GM18505 (cell line): Measurements from ENCODE around the gene RNF144B.
"Not testable (repeated sequence)": the region's sequence is repeated elsewhere in the genome, so short reads cannot be mapped to it uniquely, and the experiment has no call there.

Experiments
- ATAC-seq: cut with Tn5 transposase; IDR thresholded peaks from one replicate; pipeline ENCODE4 v1.9.1; 2021; ENCODE audit not compliant: unreplicated experiment
- POLR2A ChIP-seq: IDR thresholded peaks from 4 replicates; pipeline ENCODE4 v1.6.1; 2011; ENCODE audit warnings: borderline replicate concordance; ENCODE audit not compliant: insufficient read depth, insufficient read length; ENCODE audit errors: extremely low read depth

RNF144B gene

DNA sequence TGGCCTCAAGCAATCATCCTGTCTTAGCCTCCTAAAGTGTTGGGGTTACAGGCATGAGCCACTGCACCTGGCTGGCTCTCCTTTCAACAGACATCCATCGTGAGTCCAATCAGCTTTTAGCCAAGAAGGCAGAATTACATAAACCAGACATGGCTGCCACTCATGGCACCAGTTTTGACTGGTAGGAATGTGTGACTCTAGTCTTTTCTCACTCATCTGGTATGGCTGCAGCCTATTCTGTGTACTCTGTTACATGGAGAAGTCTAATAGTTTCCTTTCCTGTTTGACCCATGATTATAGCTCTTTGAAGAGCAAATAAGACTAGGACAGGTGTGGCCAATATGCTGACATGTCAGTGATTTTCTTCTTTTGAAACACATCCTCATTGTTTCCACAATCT is 27.0 kb upstream of the RNF144B start:
- ATAC-seq: no peak
- no peak for TF ChIP-seq POLR2A

DNA sequence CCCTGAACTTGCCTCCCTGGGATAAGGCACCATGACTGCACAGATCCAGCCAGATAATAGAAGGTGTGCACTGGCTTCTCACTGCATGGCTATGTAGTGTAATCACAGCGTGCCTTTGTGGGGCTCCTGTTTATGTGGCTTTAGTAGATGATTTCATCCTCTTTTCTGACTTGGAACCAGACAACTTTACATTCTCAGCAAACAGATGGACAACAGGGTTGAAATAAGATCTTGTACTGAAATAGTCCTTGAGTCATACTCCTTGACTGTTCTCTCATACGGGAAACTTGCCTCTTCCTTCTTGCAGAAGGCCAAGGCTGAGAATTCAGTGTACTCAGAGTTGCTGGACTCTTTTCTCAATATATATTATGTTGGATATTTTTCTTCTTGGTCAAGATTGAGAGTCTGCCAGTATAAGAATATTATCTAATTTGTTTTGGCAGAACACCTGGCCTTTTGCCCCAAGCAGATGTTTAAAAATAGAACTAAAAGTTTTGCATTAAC is 25.0 kb upstream of the RNF144B start:
- TF ChIP-seq POLR2A: no peak
- no peak for ATAC-seq

DNA sequence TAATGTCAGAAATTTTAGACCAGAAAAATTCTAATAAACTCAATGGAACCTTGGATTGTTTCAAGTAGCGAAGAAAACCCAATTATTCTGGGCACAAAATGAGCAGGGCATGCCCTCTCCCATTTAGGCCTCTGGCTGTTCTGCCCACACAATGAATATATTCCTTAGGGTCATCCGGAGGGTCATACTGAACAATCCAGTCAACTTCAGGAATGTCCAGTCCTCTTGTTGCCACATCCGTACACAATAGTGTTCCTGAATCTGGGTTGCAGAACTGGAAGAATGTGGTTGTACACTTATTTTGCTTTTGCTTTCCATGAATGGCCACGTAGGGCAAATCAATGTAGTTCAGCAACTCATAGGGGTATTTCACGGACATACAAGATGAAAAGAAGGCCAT is 23.4 kb upstream of the RNF144B start:
- no peak for ATAC-seq
- TF ChIP-seq POLR2A: no peak

DNA sequence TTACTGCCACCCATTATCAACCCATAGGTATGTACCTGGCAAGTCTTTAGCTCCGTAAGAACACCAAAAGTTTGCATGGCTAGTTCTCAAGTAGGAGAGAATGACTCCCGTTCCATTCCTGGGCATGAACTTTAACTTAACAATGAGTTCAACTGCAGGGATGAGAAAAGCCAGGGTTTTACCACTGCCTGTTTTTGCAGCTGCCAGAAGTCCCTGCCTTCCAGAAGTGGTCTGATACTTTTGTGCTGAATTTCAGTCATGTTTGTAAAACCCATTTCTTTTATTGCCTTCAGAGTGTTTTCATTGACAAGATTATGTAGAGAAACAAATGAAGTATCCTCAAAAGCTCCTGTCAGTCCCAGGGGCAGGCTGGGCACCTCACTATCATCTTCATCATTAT is 22.6 kb upstream of the RNF144B start:
- not testable (repeated sequence) for ATAC-seq

DNA sequence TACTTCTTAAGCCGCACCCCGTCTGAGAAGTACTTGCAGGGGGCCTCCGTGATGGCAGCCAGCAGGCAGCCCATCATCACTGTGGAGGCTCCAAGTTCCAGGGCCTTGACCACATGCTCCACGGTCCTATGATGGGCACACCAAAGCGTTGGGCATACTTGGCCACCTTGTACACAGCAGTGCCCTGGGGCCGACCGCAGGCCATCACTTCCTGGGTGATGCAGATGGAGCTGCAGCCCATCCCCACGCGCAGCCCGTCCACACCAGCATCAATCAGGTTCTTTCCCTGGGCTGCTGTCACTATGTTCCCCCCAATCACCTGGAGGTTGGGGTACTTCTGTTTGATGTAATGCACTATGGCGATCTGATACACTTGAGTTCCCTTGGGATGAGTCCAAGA is 19.8 kb upstream of the RNF144B start:
- no peak for TF ChIP-seq POLR2A
- ATAC-seq: no peak

DNA sequence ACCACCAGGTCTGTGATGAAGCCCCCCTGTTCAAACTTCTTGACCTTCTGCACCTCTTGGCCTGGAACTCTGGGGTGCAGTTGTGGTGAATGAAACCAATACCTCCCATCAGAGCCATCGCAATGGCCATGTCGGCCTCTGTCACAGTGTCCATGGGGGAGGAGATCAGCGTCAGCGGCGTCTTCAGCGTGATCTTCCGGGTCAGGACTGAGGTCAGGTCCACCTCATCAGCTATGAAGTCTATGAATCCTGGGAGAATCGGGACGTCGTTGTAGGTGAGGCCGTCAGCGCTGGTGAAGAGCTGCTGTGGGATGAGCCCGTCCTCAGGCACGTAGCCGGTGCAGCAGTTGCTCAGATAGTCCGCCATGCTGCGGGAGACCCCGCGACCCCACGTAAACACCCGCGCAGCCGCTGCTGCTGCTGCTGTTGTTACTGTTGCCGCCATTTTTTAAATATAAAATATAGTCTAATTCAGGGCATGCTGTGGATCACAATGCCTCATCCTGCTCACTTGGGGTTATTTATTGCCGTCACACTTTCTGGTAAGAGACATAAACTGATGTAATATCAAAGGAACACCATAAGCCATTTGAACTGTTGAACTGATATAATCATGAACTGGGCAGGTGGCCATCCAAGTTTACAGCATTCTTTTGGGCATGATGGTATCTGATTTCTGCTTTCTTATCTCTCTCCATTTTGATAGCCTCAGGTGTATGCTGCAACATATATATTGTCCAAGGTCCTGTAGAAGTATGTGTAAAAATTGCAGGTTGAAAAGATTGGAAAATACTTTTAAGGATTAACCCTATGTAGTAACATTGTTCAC is 18.7 kb upstream of the RNF144B start:
- no peak for TF ChIP-seq POLR2A
- no peak for ATAC-seq

DNA sequence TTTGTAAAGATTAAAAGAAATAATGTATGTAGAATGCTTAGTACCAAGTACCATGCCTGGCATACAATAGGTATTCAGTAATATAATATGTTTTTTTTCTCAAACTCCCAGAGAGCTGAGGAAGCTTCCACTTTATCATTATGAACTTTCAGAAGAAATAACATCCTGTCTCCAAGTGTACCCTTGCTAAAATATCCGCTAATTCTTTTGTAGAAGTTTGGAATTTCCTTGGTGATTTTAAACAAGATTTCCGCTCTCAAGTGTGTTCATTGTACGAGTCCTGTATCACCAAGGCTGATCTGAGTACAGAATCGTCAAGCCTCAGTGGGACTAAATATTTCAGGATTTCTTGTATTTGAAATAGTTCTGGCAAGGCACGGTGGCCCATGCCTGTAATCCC is 16.1 kb upstream of the RNF144B start:
- no peak for ATAC-seq
- TF ChIP-seq POLR2A: no peak

DNA sequence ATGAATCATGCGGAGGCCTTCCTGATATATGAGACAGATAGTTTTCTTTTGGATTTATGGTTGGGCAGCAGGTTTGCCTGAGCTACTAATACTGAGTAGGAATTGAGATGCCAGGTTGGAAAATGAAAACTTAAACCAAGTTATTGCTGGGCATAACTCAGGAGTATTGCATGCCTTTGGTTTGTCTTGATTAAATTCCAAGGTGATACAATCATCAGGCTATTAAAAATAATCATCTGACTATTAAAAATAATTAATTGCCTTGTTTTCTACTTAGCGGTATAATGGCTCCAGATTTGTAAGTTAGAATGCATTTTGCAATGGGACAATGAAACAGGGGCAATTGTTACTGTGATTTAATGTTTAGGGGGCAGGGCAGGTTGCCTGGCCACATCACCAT is 15.5 kb upstream of the RNF144B start:
- no peak for TF ChIP-seq POLR2A
- no peak for ATAC-seq

DNA sequence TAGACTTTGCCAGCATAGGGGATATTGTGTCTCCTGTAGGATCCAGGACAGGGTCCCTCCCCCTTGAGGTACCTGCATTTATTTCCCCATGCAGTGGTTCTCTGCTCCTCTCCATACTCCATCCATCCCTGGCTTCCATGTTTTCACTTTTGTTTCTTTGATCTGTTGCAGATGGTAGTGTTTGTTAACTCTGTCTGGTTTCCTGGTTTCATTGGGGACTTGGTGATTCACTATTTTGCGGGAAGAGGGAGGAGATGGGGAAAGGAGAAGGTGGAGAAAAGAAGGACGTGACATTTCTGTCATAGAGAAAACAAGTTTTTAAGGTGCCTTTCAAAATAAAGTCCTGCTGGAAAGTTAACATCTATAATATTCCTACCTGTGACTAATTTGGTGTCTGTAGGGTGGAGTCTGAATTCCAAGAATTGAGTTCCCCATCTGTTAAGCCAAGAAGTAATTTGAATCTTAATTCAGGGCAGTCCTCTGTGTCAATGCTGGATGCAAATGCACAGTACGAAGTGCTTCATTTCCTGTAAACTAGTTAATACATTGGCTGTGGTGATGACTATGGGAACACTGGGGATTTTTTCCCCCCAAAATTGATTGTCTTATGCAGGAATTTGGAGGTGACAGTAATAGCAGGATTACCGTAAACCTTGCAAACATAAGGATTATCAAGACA is 6.9 kb upstream of the RNF144B start:
- no peak for ATAC-seq
- no peak for TF ChIP-seq POLR2A

DNA sequence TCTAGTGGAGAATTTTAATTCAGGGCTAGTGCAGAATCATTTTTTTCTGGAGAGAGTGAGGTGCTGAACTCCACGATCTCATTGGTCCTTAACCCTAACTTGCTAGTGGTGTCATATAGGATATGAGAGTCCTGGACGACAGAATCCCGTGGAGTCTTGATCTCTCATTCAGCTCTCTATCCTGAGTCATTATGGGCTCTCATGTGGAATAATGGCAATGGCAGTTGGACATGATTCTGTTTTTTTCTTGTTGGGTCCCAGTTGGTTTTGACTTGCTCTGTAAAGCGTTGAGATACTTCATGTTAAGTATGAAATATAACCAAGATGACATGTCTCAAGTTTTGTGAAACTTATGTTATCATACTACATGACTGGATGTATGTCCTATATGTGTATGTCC is 6.3 kb upstream of the RNF144B start:
- no peak for TF ChIP-seq POLR2A
- no peak for ATAC-seq

DNA sequence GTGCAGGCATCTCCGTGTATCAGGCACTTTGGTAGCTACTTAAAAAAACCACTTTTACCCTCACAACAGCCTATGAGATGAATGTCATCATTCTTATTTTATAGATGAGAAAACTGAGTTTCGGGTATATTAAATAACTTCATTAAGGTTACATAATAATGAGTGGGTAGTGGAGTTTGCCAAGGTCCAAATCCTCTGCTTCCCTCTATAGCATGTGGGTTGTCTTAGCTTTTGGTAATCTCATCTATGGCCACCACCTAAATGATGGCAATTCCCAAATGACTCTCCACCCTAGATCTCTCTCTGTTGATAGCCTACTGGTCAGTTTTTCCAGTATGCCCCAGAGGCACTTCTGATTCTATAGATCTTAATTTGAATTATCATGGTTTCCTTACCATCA is 3.7 kb upstream of the RNF144B start:
- no peak for ATAC-seq
- TF ChIP-seq POLR2A: no peak

DNA sequence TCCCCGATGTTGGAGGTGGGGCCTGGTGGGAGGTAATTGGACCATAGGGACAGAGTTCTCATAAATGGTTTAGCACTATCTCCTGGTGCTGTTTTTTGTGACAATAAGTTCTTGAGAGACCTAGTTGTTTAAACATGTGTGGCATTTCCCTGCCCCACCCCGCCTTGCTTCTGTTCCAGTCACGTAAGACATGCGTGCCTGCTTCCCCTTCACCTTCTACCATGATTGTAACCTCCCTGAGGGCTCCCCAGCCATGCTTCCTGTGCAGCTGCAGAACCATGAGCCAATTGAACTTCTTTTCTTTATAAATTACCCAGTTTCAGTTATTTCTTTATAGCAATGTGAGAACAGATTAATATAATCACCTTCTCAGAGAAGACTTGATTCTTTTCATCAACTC is 2.5 kb upstream of the RNF144B start:
- TF ChIP-seq POLR2A: no peak
- no peak for ATAC-seq

DNA sequence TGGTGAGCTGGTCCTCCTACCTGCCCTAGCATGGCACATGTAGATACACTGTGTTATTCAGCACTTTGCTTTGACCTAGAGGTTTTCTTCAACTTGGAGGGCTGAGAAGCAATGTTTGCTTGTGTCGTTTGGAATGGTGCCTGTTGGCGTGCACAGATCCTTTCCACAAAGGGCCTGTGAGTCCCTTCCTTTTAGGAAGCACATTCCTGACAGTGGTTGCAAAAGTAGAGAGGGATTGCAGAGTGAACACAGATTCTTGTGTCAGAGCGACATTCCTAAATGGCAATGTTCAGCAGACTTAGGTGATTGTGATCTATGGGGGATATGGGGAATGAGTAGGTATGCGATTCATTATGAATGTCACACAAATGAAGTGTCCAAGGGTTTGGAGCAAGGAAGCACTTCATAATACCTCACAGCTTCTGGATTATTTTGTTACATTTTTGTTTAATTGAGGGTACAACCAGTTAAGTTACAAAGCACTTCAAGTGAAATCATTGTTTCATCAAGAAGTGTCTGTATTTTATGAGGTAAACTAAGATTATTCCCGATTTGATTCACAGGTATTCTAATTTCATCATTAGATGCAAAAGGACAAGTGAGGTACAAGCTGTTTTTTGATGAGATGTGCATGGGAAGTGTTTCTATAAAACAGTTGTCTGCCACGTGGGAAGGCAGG is 713 bp upstream of the RNF144B start:
- TF ChIP-seq POLR2A: no peak
- no peak for ATAC-seq

DNA sequence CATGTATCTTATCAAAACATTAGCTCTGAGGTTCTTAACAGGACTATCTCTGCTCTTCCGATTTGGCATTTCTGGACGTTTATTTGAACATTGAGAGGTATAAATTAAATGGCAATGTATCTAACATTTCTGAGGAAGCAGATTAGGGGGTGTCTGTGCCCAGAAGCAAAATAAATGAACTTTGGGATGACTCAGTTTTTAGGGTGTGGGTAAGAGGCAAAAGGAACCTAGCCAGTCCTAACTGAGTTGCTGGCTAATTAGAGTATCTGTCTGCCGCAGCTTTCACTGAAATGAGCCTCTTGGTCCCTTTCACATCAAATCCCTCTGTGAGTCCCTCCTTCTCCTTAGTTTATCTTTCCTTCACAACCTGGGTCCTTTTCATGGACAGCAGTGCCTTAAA is 1.1 kb downstream of the RNF144B start:
- TF ChIP-seq POLR2A: no peak
- no peak for ATAC-seq
